AG04450 (cell line): ENCODE data around the gene GPC3. TPM values are rescaled to one million over a fixed set of nuclear protein-coding genes. Genes with fewer than 3 reads are reported as not detected.

Source experiments
- CTCF ChIA-PET: fragments of 300-600, 350-600 bp; formaldehyde crosslinking; extraction: SDS; loops from one replicate; lab custom pipeline; 2022; ENCODE audit warnings: antibody characterized with exemption, inconsistent platforms; lab: Charles Lee
- POLR2A ChIA-PET: fragments of 350-600 bp; formaldehyde crosslinking; extraction: SDS; loops from one replicate; lab custom pipeline; 2021; ENCODE audit warnings: antibody characterized with exemption, inconsistent platforms; lab: Yijun Ruan, JAX
- DNase-seq: peaks from one replicate; pipeline ENCODE4 v3.0.0-alpha.2; 2011; ENCODE audit warnings: low read depth, low spot score
- H3K27ac ChIP-seq: one replicate; pipeline ENCODE4 v1.5.1; 2012; ENCODE audit warnings: low read depth, low read length, control low read depth
- H3K27me3 ChIP-seq: one replicate; pipeline ENCODE4 v1.6.0; 2012; ENCODE audit warnings: low read length; ENCODE audit not compliant: control insufficient read depth, insufficient read depth
- H3K4me3 ChIP-seq: 2 replicates; pipeline ENCODE4 v1.5.1; 2011; ENCODE audit warnings: mild to moderate bottlenecking, low read depth, low read length, control low read depth
- H3K9me3 ChIP-seq: 2 replicates; pipeline ENCODE4 v1.5.1; 2012; ENCODE audit warnings: low read length; ENCODE audit not compliant: control insufficient read depth, insufficient read depth
- CTCF ChIP-seq: IDR thresholded peaks from 2 replicates; pipeline ENCODE4 v1.5.1; 2011; ENCODE audit warnings: low read depth, low read length, control low read depth, inconsistent platforms
- polyA plus RNA-seq: library from polyadenylated mRNA; depleted of rRNA; stranded (reverse); fragments of >200 nt; gene quantifications from 2 replicates; pipeline ENCODE4 v1.2.3, GENCODE V29; 2011

GPC3 gene
- polyA plus RNA-seq, 1 experiment: not detected

- no peak for TF ChIP-seq CTCF
- POLR2A ChIA-PET: no interaction called here
Measured at GRCh38 chrX:133576876-133577275, 408.5 kb downstream of the GPC3 start.

GRCh38 chrX:133575501-133576136 is 409.8 kb downstream of the GPC3 start:
- H3K27ac ChIP-seq: no peak overlapping the region
- TF ChIP-seq CTCF: no peak
- ChIA-PET CTCF (no interaction called here), POLR2A (no interaction called here)
- no peak overlapping the region for H3K4me3 ChIP-seq
- H3K9me3 ChIP-seq: no peaks in the 10 kb centered on the region
- no peak for DNase-seq
- no peaks in the 10 kb centered on the region for H3K27me3 ChIP-seq

More at GRCh38 chrX:133576876-133577275, 408.5 kb downstream of the GPC3 start:
- no peaks in the 10 kb centered on the region for H3K9me3 ChIP-seq
- no peak overlapping the region for H3K27ac ChIP-seq
- H3K4me3 ChIP-seq: no peak overlapping the region
- no peak for DNase-seq
- H3K27me3 ChIP-seq: no peaks in the 10 kb centered on the region
- CTCF ChIA-PET: no interaction called here

GRCh38 chrX:133574716-133575115 is 410.7 kb downstream of the GPC3 start:
- DNase-seq: no peak
- TF ChIP-seq CTCF: no peak
- H3K4me3 ChIP-seq: no peak overlapping the region
- ChIA-PET CTCF (no interaction called here), POLR2A (no interaction called here)
- no peaks in the 10 kb centered on the region for H3K9me3 ChIP-seq
- no peaks in the 10 kb centered on the region for H3K27me3 ChIP-seq
- no peak overlapping the region for H3K27ac ChIP-seq

- Histone ChIP-seq H3K27ac (no peak overlapping the region), H3K4me3 (no peak overlapping the region), H3K9me3 (no peaks in the 10 kb centered on the region), H3K27me3 (no peaks in the 10 kb centered on the region)
- no peak for DNase-seq
- ChIA-PET CTCF (no interaction called here), POLR2A (no interaction called here)
- no peak for TF ChIP-seq CTCF
Measured at GRCh38 chrX:133570549-133570948, 414.8 kb downstream of the GPC3 start.

GRCh38 chrX:133569217-133569616 is 416.2 kb downstream of the GPC3 start:
- DNase-seq: no peak
- Histone ChIP-seq H3K27ac (no peak overlapping the region), H3K27me3 (no peaks in the 10 kb centered on the region), H3K4me3 (no peak overlapping the region), H3K9me3 (no peaks in the 10 kb centered on the region)
- POLR2A ChIA-PET: no interaction called here
- TF ChIP-seq CTCF: no peak
- CTCF ChIA-PET: no interaction called here
